COR-L47 (cell line): ENCODE results near the gene DCUN1D3.
"Not testable (repeated sequence)": the region's sequence is repeated elsewhere in the genome, so short reads cannot be mapped to it uniquely, and the experiment has no call there.

Experiments used
- DNase-seq: peaks from one replicate; lab custom pipeline; 2025; lab: John Stamatoyannopoulos, UW

Gene DCUN1D3

GRCh38 chr16:20887207-20887606 lies 13.0 kb downstream of the DCUN1D3 start:
- no peak for DNase-seq

GRCh38 chr16:20886320-20886719 lies 13.8 kb downstream of the DCUN1D3 start:
- DNase-seq, result no peak

- DNase-seq, result no peak
These were observed 16.0 kb downstream of the DCUN1D3 start for GRCh38 chr16:20884240-20884556.

- DNase-seq, result no peak
These were observed 16.5 kb downstream of the DCUN1D3 start for GRCh38 chr16:20883554-20884239.

GRCh38 chr16:20881503-20881878 lies 18.7 kb downstream of the DCUN1D3 start:
- no peak for DNase-seq

GRCh38 chr16:20880867-20881502 lies 19.2 kb downstream of the DCUN1D3 start:
- no peak for DNase-seq

GRCh38 chr16:20879175-20880040 lies 20.8 kb downstream of the DCUN1D3 start:
- DNase-seq, result no peak

GRCh38 chr16:20878682-20879147 lies 21.4 kb downstream of the DCUN1D3 start:
- no peak for DNase-seq

- DNase-seq, result no peak
These were observed 24.9 kb downstream of the DCUN1D3 start for GRCh38 chr16:20875355-20875650.

GRCh38 chr16:20874088-20874581 lies 26.0 kb downstream of the DCUN1D3 start:
- no peak for DNase-seq

GRCh38 chr16:20873331-20873730 lies 26.8 kb downstream of the DCUN1D3 start:
- DNase-seq, result no peak

GRCh38 chr16:20871941-20872815 lies 28.0 kb downstream of the DCUN1D3 start:
- DNase-seq, result no peak

- no peak for DNase-seq
These were observed 28.9 kb downstream of the DCUN1D3 start for GRCh38 chr16:20871258-20871657.

- no peak for DNase-seq
These were observed 29.9 kb downstream of the DCUN1D3 start for GRCh38 chr16:20870122-20870820.

GRCh38 chr16:20868890-20869289 lies 31.3 kb downstream of the DCUN1D3 start:
- DNase-seq, result no peak

GRCh38 chr16:20867585-20867984 lies 32.6 kb downstream of the DCUN1D3 start:
- no peak for DNase-seq

- DNase-seq, result no peak
These were observed 33.4 kb downstream of the DCUN1D3 start for GRCh38 chr16:20866801-20867200.

GRCh38 chr16:20866145-20866772 lies 33.9 kb downstream of the DCUN1D3 start:
- no peak for DNase-seq

- no peak for DNase-seq
These were observed 34.6 kb downstream of the DCUN1D3 start for GRCh38 chr16:20865420-20866131.

- DNase-seq, result not testable (repeated sequence)
These were observed 35.8 kb downstream of the DCUN1D3 start for GRCh38 chr16:20864376-20864775.
